ENCODE measurements around the gene EXOC2.
A peak's percentile ranks its signal among the peaks of the same experiment; 100 is the strongest.
"Not testable (repeated sequence)": the region's sequence is repeated elsewhere in the genome, so short reads cannot be mapped to it uniquely, and the experiment has no call there.

EXOC2 gene

GRCh38 chr6:710601-711571 lies 17.9 kb upstream of the EXOC2 start:
- peak; percentile 73 for DNase-seq (ENCODE audit: low spot score)

- no peak for DNase-seq (ENCODE audit: low spot score)
Measured at GRCh38 chr6:709471-710056, 16.6 kb upstream of the EXOC2 start.

GRCh38 chr6:708237-708598 lies 15.3 kb upstream of the EXOC2 start:
- DNase-seq (ENCODE audit: low spot score) = no peak

- no peak for DNase-seq (ENCODE audit: low spot score)
Measured at GRCh38 chr6:707576-708236, 14.8 kb upstream of the EXOC2 start.

DNA sequence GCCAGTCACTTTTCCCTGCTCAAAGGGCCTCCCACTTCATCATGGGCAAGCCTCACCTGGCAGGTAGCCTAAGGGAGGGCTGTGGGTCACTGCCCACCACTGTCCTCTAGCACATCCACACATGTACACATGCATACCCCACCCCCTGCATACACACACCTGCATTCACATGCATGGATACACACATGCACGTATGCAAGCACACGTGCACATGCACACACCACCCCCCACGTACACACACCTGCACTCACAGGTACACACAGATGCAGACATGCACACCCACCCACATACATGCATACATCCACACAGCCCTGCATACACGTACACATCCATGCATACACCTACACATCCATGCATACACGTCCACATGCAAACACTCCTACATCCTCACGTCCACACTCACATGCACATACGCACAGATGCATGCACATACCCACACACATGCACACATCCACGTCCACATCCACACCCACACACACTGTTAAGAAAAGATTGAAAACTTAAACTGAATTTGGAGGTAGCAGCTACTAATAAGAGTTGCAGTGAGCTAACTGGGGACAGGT lies 14.0 kb upstream of the EXOC2 start:
- no peak for DNase-seq (ENCODE audit: low spot score)

DNA sequence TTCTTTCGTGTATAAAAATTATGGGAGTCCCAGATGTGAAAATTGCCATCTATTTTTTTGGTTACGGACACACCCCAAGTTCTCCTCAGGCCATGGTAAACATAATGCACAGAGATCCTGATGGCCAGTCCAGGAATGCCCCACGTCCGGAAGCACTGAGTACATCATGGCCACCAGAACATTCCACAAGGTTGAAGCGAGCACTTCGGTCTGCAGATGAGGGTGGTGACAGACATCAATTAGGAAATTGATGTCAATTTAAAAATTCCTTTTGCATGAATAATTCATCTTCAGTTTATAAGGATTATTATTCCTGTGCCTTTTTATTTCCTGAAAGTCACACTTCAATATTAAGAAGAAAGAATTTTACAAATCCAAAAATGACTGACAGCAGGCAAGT lies 13.2 kb upstream of the EXOC2 start:
- DNase-seq (ENCODE audit: low spot score) = no peak

GRCh38 chr6:705047-705446 lies 12.1 kb upstream of the EXOC2 start:
- DNase-seq (ENCODE audit: low spot score) = no peak

- no peak for DNase-seq (ENCODE audit: low spot score)
Measured at GRCh38 chr6:704046-704445, 11.1 kb upstream of the EXOC2 start.

DNA sequence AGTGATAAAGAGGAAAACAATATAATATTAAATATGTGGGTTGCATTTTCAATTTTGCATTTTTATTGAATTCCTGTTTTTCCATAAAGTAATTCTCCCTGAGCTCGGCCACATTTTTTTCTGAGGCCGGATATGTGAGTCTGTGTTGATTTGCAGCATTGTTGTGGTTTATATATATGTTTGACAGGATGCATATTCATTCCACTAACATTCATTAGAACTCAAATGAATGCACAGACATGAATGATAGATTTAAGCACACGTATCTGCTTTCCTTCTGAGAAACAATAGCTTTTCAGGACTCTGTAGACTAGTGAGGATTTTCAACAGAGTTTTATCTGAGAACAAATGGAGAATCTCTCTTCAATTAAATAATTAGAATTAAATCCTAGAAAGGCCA lies 10.6 kb upstream of the EXOC2 start:
- no peak for DNase-seq (ENCODE audit: low spot score)

GRCh38 chr6:701700-702479 lies 9.0 kb upstream of the EXOC2 start:
- no peak for DNase-seq (ENCODE audit: low spot score)

DNA sequence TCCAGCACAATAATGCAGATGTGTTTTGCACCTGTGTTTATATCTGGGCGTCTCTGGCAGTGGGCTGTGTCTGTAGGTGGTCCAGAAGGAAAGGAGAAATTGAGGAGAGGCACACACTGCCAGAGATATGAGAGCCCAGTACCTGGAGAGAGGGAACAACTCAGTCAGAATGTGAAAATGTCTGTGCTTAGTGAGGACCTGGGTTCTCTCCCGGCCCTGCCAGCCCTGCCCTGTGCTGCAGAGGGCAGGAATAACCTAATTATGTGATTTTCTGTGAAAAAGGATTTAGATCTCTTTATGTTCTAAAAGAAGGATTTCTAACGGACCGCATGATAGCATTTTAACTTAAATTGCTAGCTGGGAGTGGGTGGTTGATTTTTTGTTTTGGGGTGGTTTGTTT lies 8.3 kb upstream of the EXOC2 start:
- DNase-seq (ENCODE audit: low spot score) = no peak

DNA sequence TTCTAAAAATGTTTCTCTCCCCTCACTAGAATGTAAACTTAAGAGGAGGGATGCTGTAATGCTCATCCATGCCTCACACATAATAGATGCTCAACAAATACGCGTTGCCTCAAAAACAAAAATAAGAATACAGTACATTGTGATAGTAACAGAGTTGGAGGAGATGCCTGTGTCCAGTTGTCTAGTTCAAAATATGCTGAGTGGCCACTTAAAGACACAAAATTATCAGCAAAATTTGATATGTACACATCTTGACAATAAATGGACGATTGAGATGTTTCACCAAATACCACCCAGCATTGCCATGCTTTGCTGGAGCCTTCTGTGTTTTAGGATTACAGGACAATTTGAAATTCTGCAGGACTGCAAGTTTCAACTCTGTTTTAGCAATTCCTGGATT lies 7.6 kb upstream of the EXOC2 start:
- no peak for DNase-seq (ENCODE audit: low spot score)

GRCh38 chr6:699319-699718 lies 6.4 kb upstream of the EXOC2 start:
- no peak for DNase-seq (ENCODE audit: low spot score)

DNA sequence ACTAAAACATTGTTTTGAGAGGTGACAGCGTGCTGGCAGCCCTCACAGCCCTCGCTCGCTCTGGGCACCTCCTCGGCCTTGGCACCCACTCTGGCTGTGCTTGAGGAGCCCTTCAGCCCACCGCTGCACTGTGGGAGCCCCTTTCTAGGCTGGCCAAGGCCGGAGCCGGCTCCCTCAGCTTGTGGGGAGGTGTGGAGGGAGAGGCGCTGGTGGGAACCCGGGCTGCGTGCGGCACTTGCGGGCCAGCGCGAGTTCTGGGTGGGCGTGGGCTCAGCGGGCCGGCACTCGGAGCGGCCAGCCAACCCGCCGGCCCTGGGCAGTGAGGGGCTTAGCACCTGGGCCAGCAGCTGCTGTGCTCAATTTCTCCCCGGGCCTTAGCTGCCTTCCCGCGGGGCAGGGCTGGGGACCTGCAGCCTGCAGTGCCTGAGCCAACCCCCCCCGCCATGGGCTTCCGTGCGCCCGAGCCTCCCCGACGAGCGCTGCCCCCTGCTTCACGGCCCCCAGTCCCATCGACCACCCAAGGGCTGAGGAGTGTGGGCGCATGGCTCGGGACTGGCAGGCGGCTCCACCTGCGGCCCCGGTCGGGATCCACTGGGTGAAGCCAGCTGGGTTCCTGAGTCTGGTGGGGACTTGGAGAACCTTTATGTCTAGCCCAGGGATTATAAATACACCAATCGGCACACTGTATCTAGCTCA lies 1.6 kb upstream of the EXOC2 start:
- not testable (repeated sequence) for DNase-seq (ENCODE audit: low spot score)

- no peak for DNase-seq (ENCODE audit: low spot score)
Measured at GRCh38 chr6:693723-694009, 727 bp upstream of the EXOC2 start.

GRCh38 chr6:692356-692851 lies 535 bp downstream of the EXOC2 start:
- DNase-seq (ENCODE audit: low spot score) = no peak

DNA sequence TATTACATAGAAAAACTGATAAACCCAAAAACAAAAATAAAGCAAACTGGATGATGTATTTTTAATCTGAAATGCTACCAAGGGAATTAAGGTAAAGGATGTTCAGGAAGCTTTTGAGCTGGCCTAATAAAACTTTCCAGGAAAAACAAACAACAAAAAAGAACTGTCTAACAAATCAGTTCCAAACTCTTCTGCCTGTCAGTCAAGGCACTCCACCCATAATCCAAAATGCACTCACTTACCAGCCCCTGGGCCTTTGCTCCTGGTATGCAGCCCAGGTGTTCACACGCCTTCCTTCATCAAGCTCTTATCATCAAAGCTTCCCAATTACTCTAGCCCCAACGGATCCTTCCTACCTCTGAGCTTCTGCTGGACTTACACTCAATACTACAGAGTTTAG lies 3.7 kb downstream of the EXOC2 start:
- no peak for DNase-seq (ENCODE audit: low spot score)

DNA sequence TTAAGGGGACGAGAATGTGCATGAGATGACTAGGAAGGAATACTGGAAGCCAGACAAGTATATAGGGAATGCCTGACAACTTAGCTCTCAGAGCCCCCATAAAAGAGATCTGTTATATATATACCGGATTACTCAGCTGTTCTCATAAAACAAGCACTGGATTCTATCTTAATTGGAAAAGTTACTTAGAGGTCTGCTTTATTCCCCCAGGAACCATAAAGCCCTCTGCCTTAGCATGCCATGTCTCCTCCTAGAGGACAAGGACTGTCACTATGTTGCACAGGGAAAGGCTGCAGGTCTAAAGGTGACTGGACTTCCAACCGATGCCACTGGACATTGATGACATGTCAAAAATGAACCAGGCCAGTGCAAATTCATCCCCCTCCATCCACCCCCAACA lies 6.4 kb downstream of the EXOC2 start:
- no peak for DNase-seq (ENCODE audit: low spot score)

GRCh38 chr6:684831-685636 lies 7.9 kb downstream of the EXOC2 start:
- DNase-seq (ENCODE audit: low spot score) = no peak

- DNase-seq (ENCODE audit: low spot score) = peak; percentile 77
Measured at GRCh38 chr6:683742-684440, 9.0 kb downstream of the EXOC2 start.

All from left forelimb (tissue), 1 donor.